GM19240 (cell line): Measurements from ENCODE around the gene CTDSP2.
"Not testable (repeated sequence)": the region's sequence is repeated elsewhere in the genome, so short reads cannot be mapped to it uniquely, and the experiment has no call there.

Source experiments
- DNase-seq: peaks from one replicate; pipeline ENCODE4 v3.0.0; 2011; ENCODE audit warnings: low spot score; ENCODE audit not compliant: insufficient read length

The CTDSP2 gene

DNA sequence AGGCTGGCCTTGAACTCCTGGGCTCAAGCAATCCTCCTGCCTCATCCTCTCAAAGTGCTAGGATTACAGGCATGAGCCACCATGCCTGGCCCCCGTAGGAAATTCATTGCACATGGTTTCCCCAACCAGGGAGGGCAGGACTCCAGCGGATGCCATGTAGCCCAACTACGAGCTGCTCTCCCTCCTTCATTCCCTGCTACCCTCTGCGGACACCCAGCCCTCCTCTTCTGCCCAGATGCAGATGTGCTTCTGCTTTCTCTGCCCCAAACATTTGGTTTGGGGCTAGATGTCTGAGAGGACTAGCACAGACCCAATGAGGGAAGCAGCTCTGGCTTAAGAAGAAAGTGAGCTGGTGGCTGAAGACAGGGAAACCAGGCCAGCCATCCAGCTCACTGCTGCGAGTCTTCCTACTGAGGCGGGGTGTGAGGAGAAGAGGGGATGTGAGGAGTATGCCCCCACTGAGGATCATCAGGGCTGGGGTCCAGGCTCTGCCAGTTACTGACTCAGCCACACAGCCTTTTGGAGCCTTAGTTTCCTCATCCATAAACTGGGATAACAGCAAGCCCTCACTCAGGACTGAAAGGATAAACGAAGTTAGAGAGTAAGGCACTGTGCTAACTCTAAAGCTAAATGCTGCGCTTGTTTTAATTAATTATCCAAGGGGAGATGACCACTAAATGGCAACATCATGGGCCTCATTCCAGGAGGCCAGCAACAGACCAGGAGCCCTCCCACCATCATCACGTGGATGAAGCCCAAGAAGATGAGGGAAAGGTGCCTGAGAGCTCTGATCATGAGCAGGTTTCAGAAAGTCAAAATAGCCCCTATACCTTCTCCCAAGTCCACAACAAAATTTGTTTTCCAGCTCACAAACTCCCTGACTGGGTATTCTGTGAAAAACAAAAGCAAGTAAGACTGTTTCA is 10.9 kb downstream of the CTDSP2 start:
- no peak for DNase-seq

- DNase-seq = no peak
Observed at GRCh38 chr12:57834086-57834876, 12.2 kb downstream of the CTDSP2 start.

DNA sequence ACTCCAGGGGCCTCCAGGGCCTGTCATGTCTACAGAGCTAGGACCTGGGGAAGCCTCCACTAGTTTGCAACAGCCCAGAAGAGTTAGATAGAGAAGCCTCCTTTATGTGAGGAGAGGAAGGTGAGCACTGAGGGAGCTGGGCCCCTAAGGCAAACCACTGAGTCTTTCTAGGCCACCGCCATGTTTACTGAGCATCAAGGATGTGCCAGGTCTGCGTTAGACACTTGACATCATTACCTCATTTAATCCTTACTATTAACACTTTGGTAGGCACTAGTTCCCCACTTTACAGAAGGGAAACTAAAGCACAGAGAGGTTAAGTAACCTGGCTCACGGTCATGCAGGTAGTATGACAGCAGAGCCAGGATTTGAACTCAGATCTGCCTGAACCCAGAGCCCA is 12.9 kb downstream of the CTDSP2 start:
- DNase-seq = no peak

DNA sequence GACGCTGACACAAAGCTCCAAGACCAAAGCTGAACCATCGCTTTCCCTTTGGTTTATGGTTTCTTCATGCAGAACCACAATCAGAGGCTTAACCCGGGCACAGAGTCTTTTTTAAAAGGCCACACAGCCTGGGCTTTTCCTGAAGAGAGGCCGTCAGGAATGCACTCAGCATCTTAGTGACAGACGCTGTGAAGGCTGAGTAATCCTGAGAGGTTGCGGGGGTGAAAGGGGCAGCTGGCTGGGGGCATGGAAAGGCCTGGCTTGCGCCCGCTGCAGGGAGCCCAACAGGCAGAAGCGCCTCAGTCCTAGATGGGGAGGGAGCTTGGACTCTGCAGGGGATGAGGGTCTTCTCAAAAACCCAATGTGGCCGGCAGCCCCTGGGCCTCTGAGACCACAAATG is 13.6 kb downstream of the CTDSP2 start:
- DNase-seq = no peak

- no peak for DNase-seq
Observed at GRCh38 chr12:57830393-57830792, 16.1 kb downstream of the CTDSP2 start.

DNA sequence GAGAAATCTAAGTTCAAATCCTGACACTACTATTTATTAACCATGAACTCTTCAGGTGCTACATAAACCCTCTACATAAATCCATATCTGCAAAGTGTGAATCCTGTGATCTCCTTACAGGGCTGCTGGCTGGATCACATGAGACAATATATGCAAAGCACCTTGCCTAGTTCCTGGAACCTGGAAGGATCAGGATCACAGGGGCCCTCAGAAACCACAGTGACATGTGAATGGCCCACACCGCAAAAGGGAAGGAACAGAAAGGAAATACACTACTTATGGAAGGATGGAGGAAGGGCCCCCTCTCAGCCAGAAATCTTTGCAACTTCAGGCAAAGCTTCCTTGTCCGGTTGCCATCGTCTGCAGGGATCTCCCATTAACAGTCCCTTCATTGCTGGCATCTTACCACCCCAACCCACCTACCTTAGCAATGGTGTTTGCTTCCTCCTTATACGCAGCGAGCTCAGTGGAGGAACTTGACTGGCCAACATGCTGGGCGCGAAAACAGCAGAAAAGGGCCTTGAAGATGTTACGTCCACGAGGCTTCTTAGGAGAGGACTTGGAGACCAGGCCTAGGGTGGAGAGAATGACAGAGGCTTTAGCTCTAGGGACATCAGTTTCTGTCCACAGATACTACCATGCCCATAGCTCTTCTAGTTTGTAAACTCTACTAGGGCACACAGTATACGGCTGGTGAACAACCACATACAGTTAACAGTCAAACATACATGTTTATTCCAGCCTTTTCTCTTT is 17.3 kb downstream of the CTDSP2 start:
- DNase-seq = no peak

- DNase-seq = no peak
Observed at GRCh38 chr12:57826966-57827365, 19.6 kb downstream of the CTDSP2 start.

- no peak for DNase-seq
Observed at GRCh38 chr12:57826400-57826799, 20.1 kb downstream of the CTDSP2 start.

- DNase-seq = no peak
Observed at GRCh38 chr12:57825451-57825850, 21.1 kb downstream of the CTDSP2 start.

DNA sequence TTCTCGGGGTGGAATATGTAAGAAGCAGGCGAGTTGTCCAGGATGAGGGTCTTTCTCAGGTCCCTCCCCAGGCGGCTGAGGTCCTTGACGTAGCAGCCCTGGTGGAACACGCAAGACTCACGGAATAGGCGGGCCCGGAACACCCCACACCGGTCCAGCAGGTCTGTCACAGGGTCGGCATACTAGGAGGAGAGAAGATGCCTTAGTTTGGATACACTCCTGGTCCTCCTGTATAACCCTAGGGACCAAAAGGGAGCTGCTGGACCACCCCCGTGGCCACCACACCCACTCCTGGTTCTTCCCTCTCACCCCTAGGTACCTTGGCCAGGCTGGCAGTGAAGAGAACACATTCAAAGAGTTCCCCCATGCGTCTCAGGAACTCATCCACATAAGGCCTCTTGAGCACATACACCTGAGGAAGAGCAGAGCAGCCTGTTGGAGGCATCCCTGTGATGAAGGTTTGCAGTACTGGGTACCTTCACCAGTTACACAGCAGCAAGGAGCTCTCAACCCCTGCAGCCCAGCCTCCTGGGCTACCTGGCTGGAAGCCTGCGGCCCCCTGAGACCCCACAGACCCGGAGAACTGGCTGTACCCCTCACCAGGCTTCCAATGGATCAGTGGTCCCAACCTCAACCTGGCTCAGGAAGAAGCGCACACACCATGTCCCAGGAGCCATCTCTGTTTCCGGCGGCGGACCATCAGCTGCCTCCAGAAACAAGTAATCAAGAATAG is 22.5 kb downstream of the CTDSP2 start:
- no peak for DNase-seq

DNA sequence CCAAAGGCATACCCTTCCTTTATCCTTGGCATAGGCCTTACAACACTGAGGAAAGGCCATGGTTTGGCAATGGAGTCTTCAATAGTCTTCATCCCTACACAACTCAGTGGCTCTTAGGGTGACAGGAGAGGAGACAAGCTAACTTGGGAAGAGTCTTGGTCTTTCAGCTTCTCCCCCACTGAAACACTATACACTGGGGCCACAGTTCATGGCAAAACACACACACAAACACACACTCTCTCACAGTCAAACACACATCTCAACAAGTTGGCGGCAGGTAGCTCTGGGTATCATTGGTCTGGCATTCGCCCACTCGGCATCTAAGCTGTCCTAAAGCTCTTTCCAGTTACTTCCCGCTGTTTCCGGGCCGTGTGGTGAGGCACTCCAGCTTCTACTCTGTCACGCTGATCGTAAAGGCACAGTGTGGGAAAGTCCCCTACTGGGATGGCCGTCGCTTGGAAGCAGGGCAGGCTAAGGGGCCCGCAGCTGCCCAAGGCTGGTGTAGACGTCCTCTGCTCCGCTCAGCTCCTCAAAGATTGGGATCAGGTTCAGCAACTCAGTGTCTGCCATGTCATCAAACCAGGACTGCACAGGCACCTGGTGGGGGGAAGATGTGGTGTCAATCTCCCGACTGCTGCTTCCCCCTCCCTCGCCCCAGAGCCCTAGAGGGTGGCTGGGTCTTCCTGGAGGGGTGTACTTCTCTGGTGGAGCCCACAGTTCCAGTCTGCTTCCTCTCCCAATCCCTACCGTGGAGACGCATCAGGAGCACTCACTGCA is 23.2 kb downstream of the CTDSP2 start:
- DNase-seq = no peak

GRCh38 chr12:57822392-57823130 is 24.0 kb downstream of the CTDSP2 start:
- DNase-seq = no peak

- DNase-seq = no peak
Observed at GRCh38 chr12:57821474-57822214, 24.9 kb downstream of the CTDSP2 start.

- not testable (repeated sequence) for DNase-seq
Observed at GRCh38 chr12:57821015-57821414, 25.5 kb downstream of the CTDSP2 start.

- DNase-seq = not testable (repeated sequence)
Observed at GRCh38 chr12:57820119-57820518, 26.4 kb downstream of the CTDSP2 start.

GRCh38 chr12:57817990-57818331 is 28.6 kb downstream of the CTDSP2 start:
- DNase-seq = not testable (repeated sequence)

DNA sequence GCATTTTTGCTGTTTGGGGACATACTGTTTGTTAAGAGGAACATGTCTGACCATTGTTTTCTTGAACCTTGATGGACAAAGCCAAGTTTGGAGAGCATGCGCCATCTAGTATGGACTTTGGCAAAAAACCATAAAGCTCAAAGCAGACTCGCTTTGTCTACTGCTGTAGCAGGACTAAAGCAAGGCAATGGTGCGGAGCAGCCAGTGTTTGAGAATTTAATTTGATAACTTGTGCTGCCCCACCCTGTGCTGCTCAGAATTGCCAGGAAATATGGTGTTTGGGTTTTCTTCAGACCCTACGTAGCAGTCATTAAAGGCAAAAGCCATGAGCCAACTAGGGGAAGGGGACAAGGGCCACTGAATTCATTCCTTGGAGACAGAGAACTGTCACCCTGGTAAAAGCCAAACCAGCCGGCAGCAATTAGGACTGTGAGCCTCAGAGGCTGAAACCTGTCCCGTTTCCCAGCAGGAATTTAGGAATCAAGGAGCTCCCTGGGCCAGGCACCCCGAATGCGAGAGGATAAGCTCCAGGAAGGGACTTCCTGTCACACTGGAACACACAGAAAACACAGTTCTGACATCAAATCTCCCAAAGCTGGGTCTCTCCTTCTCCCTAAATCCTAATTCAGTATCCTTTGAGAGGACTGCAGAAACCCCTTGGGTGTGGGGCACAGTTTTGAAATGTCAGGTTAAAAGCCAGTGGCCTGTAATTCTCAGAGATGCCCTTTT is 29.1 kb downstream of the CTDSP2 start:
- no peak for DNase-seq

GRCh38 chr12:57816855-57817151 is 29.7 kb downstream of the CTDSP2 start:
- DNase-seq = no peak
